GM23338 (cell line): ENCODE measurements around the gene REEP1. TPM values are rescaled to one million over a fixed set of nuclear protein-coding genes. Genes with fewer than 3 reads are reported as not detected.

Experiments used
- ATAC-seq: fragments of 200-7000 bp; cut with Tn5 transposase; 3 replicates; pipeline ENCODE4 v1.9.1; 2020
- DNase-seq: peaks from one replicate; pipeline ENCODE4 v3.0.0-alpha.2; 2015; ENCODE audit warnings: low spot score
- H2AFZ ChIP-seq: fragments of 200-600 bp; sonication (generic); 2 replicates; pipeline ENCODE4 v1.8.0; 2016; ENCODE audit warnings: antibody characterized with exemption, mild to moderate bottlenecking, moderate library complexity
- H3F3A ChIP-seq: fragments of 200-600 bp; sonication (generic); replicated peaks from 2 replicates; pipeline ENCODE4 v1.8.0; 2017; ENCODE audit warnings: antibody characterized with exemption, mixed run types, low read depth
- H3K27ac ChIP-seq: fragments of 200-600 bp; sonication (generic); 2 replicates; pipeline ENCODE4 v1.6.1; 2016; ENCODE audit warnings: low read depth
- H3K27me3 ChIP-seq: fragments of 200-600 bp; sonication (generic); 2 replicates; pipeline ENCODE4 v1.8.0; 2016; ENCODE audit warnings: mild to moderate bottlenecking, mixed run types, moderate library complexity; ENCODE audit not compliant: insufficient read depth
- H3K36me3 ChIP-seq: fragments of 200-600 bp; sonication (generic); 2 replicates; pipeline ENCODE4 v1.8.0; 2016; ENCODE audit warnings: mild to moderate bottlenecking; ENCODE audit not compliant: insufficient read depth
- H3K4me1 ChIP-seq: fragments of 200-600 bp; sonication (generic); 2 replicates; pipeline ENCODE4 v1.8.0; 2016; ENCODE audit warnings: mild to moderate bottlenecking, moderate library complexity; ENCODE audit not compliant: insufficient read depth
- H3K4me2 ChIP-seq: fragments of 200-600 bp; sonication (generic); 2 replicates; pipeline ENCODE4 v1.7.1; 2017; ENCODE audit warnings: mixed run types
- H3K4me3 ChIP-seq: fragments of 200-600 bp; sonication (generic); 2 replicates; pipeline ENCODE4 v1.6.1; 2016; ENCODE audit warnings: mixed run types
- H3K79me2 ChIP-seq: fragments of 200-600 bp; sonication (generic); replicated peaks from 2 replicates; pipeline ENCODE4 v1.8.0; 2017; ENCODE audit warnings: mild to moderate bottlenecking; ENCODE audit not compliant: insufficient read depth
- H3K9me2 ChIP-seq: fragments of 200-600 bp; sonication (generic); 2 replicates; pipeline ENCODE4 v1.8.0; 2017; ENCODE audit not compliant: insufficient read depth
- H4K20me1 ChIP-seq: fragments of 200-600 bp; sonication (generic); replicated peaks from 2 replicates; pipeline ENCODE4 v1.8.0; 2017; ENCODE audit warnings: mild to moderate bottlenecking; ENCODE audit not compliant: insufficient read depth
- H3K27ac Mint-ChIP-seq: 2 replicates; pipeline ENCODE4 v1.8.0; 2020; ENCODE audit warnings: inconsistent platforms, mild to moderate bottlenecking, moderate library complexity, mixed read lengths
- H3K27me3 Mint-ChIP-seq: 3 replicates; pipeline ENCODE4 v1.8.0; 2022; ENCODE audit warnings: low read depth, mild to moderate bottlenecking, moderate library complexity, mixed read lengths, inconsistent platforms; ENCODE audit not compliant: insufficient read depth, poor library complexity
- H3K36me3 Mint-ChIP-seq: 3 replicates; pipeline ENCODE4 v1.8.0; 2021; ENCODE audit warnings: low read depth, mild to moderate bottlenecking, inconsistent platforms, moderate library complexity, mixed read lengths
- H3K4me1 Mint-ChIP-seq: 3 replicates; pipeline ENCODE4 v1.8.0; 2020; ENCODE audit warnings: mild to moderate bottlenecking, inconsistent platforms, mixed read lengths
- H3K4me3 Mint-ChIP-seq: 3 replicates; pipeline ENCODE4 v1.8.0; 2021; ENCODE audit warnings: moderate library complexity, mild to moderate bottlenecking, inconsistent platforms, mixed read lengths
- H3K9me3 Mint-ChIP-seq: 3 replicates; pipeline ENCODE4 v1.8.0; 2020; ENCODE audit warnings: moderate library complexity, mild to moderate bottlenecking, inconsistent platforms, mixed read lengths
- CREB1 ChIP-seq: fragments of 250-450 bp; sonication (Bioruptor Pico); IDR thresholded peaks from 2 replicates; pipeline ENCODE4 v1.5.0; 2020; ENCODE audit warnings: low read depth, mild to moderate bottlenecking, moderate library complexity
- CTCF ChIP-seq, 2 experiments: fragments of 200-600 bp in 1 of 2; sonication (generic) in 1 of 2; conservative IDR thresholded peaks; 2 replicates each; pipeline versions ENCODE4 v1.5.1 to v1.6.1; 2016 to 2017; ENCODE audit warnings: antibody characterized with exemption in 2 of 2, low read depth in 2 of 2, mild to moderate bottlenecking in 2 of 2, moderate library complexity in 1 of 2
- EZH2phosphoT487 ChIP-seq: fragments of 200-600 bp; sonication (generic); IDR thresholded peaks from one replicate; pipeline ENCODE4 v1.8.1; 2018; ENCODE audit warnings: antibody characterized with exemption; ENCODE audit not compliant: unreplicated experiment
- JUNB ChIP-seq: IDR thresholded peaks from one replicate; pipeline ENCODE4 v1.6.1; 2016; ENCODE audit warnings: antibody characterized with exemption; ENCODE audit not compliant: unreplicated experiment
- NANOG ChIP-seq: IDR thresholded peaks from 2 replicates; pipeline ENCODE4 v1.6.1; 2016; ENCODE audit warnings: antibody characterized with exemption, borderline replicate concordance
- STAT1 ChIP-seq: IDR thresholded peaks from one replicate; pipeline ENCODE4 v1.6.1; 2016; ENCODE audit warnings: antibody characterized with exemption; ENCODE audit not compliant: unreplicated experiment
- ZNF462 ChIP-seq: fragments of 250-450 bp; sonication (Bioruptor Pico); IDR thresholded peaks from 2 replicates; pipeline ENCODE4 v1.5.0; 2020; ENCODE audit warnings: mild to moderate bottlenecking, moderate library complexity
- polyA plus RNA-seq: library from polyadenylated mRNA; unstranded; fragments of >200 nt; fragmentation: Nextera tagmentation; extraction: Ambion mirVana; gene quantifications from 2 replicates; pipeline ENCODE4 v1.2.1, GENCODE V29; 2016
- total RNA-seq: library from RNA; depleted of rRNA; stranded (reverse); fragments of >200 nt; shearing (Covaris generic); gene quantifications from 2 replicates; pipeline ENCODE4 v1.2.3, GENCODE V29; 2014

REEP1 gene
- total and polyA plus RNA-seq, 2 experiments from 2014 or later, result 1.6 to 1.8 TPM

GRCh38 chr2:86232910-86233309 lies 104.5 kb downstream of the REEP1 start (continued):
- TF ChIP-seq ZNF462, result no peak
- no peak for TF ChIP-seq CREB1

GRCh38 chr2:86232373-86232784 lies 105.0 kb downstream of the REEP1 start:
- H2AFZ ChIP-seq, result 0 out of 2 replicates have a peak overlapping the region, but pooled peaks have one; percentile 43
- Mint-ChIP-seq H3K4me1 (peaks cover 18% of the 10 kb centered on the region), H3K27me3 (peaks cover 6% of the 10 kb centered on the region), H3K36me3 (no peaks in the 10 kb centered on the region), H3K4me3 (no peak overlapping the region), H3K9me3 (no peaks in the 10 kb centered on the region), H3K27ac (no peak overlapping the region)
- H3F3A ChIP-seq, result no peaks in the 10 kb centered on the region
- H3K27ac ChIP-seq, result no peak overlapping the region
- no peaks in the 10 kb centered on the region for H3K36me3 ChIP-seq
- H4K20me1 ChIP-seq, result no peaks in the 10 kb centered on the region
- no peaks in the 10 kb centered on the region for H3K9me2 ChIP-seq
- H3K4me1 ChIP-seq, result peaks cover 7% of the 10 kb centered on the region; the same call in 1 of the 2 replicates
- H3K4me2 ChIP-seq, result no peak overlapping the region
- H3K79me2 ChIP-seq, result no peaks in the 10 kb centered on the region
- no peak overlapping the region for H3K4me3 ChIP-seq
- ATAC-seq (no peak), DNase-seq (no peak)
- no peaks in the 10 kb centered on the region for H3K27me3 ChIP-seq
- no peak for TF ChIP-seq EZH2phosphoT487
- TF ChIP-seq STAT1, result no peak
- TF ChIP-seq NANOG, result no peak
- no peak for TF ChIP-seq JUNB
- TF ChIP-seq ZNF462, result no peak
- no peak for TF ChIP-seq CTCF (conservative IDR thresholded peaks at IDR 0.05; ENCODE audit: low read depth in 2 of 2)
